ENCODE data around the gene UBXN11.

The UBXN11 gene

DNA sequence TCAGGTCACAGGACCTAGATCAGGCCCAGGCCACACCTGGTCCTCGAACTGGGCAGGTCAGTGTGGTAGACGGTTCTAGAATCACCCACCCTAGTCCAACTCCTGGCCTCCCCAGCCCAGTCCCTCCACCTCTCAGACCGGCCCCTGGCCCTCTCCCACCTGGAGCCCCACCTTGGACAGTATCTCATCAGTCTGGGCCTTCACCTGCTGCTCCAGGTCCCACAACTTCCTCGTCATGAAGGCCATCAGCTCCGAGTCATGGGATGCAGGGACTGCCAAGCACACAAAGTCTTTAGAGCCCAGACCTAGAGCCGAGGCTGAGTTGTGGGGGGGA is 8.7 kb downstream of the UBXN11 start:
- Histone ChIP-seq H3K9me2 (replicated peaks; ENCODE audit: low read depth, low read length) (no peaks in the 10 kb centered on the region), H3K9ac (ENCODE audit: low read depth, low read length, poor library complexity, severe bottlenecking) (no peak overlapping the region), H3K4me2 (ENCODE audit: low read depth, low read length, poor library complexity, severe bottlenecking) (no peak overlapping the region), H3K27me3 (ENCODE audit: insufficient read depth, low read length, poor library complexity, severe bottlenecking) (no peaks in the 10 kb centered on the region), H3K79me2 (ENCODE audit: insufficient read depth, low read length) (no peaks in the 10 kb centered on the region), H3K4me3 (ENCODE audit: low read length, poor library complexity, severe bottlenecking) (no peak overlapping the region), H3F3A (ENCODE audit: low read depth) (no peaks in the 10 kb centered on the region), H2AFZ (ENCODE audit: low read length) (no peak overlapping the region), H3K36me3 (ENCODE audit: insufficient read depth, low read length) (no peaks in the 10 kb centered on the region), H3K9me3 (ENCODE audit: insufficient read depth, low read depth, low read length) (no peaks in the 10 kb centered on the region), H3K4me1 (ENCODE audit: insufficient read depth, low read length, poor library complexity, severe bottlenecking) (peaks cover 19% of the 10 kb centered on the region), H4K20me1 (ENCODE audit: insufficient read depth, low read length, poor library complexity, severe bottlenecking) (no peaks in the 10 kb centered on the region)
- no peak for TF ChIP-seq EZH2phosphoT487 (IDR thresholded peaks at IDR 0.05; ENCODE audit: borderline replicate concordance)
- TF ChIP-seq CTCF (conservative IDR thresholded peaks at IDR 0.05; ENCODE audit: low read length): no peak

DNA sequence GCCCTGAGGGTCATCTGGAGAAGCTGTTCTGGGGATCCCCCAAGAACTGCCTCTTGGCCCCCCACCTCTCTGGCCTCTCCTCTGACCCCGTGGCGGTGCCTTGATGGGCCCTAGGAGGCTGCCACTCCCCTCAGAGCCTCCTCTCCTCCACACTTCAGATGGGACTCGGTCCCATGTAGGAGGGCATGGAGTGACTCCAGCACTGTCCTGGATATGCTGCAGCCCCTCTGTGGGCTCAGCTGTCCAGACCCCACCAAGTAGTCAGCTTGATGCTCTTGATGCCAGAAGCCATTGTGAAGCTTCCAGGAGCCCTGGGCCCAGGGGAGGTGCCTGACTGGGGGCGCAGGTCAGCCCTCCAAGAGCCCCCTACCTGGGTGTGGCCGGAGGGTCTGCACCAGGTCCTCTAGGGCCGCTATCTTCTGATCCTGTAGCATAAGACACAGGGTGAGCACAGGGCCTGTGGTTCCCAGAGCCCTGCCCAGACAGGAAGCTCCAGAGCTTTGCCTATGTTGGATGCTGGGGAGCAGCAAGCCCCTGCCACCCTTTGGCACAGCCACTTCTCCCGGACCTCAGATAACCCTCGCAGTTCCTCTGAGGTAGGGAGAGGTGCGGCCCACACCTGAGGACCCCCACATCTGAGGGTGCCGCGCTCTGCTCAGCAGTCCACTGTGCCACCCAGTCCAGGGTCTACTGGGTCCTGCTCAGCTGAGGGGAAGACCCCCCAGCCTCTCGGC is 9.2 kb downstream of the UBXN11 start:
- H3K4me1 ChIP-seq (ENCODE audit: insufficient read depth, low read length, poor library complexity, severe bottlenecking): peaks cover 19% of the 10 kb centered on the region
- TF ChIP-seq EZH2phosphoT487 (IDR thresholded peaks at IDR 0.05; ENCODE audit: borderline replicate concordance): no peak
- TF ChIP-seq CTCF (conservative IDR thresholded peaks at IDR 0.05; ENCODE audit: low read length): no peak
- H3K9me3 ChIP-seq (ENCODE audit: insufficient read depth, low read depth, low read length): no peaks in the 10 kb centered on the region
- no peaks in the 10 kb centered on the region for H3K9me2 ChIP-seq (replicated peaks; ENCODE audit: low read depth, low read length)
- no peaks in the 10 kb centered on the region for H3K27me3 ChIP-seq (ENCODE audit: insufficient read depth, low read length, poor library complexity, severe bottlenecking)
- H3F3A ChIP-seq (ENCODE audit: low read depth): no peaks in the 10 kb centered on the region
- H3K9ac ChIP-seq (ENCODE audit: low read depth, low read length, poor library complexity, severe bottlenecking): no peak overlapping the region
- H2AFZ ChIP-seq (ENCODE audit: low read length): no peak overlapping the region
- H3K4me3 ChIP-seq (ENCODE audit: low read length, poor library complexity, severe bottlenecking): no peak overlapping the region
- no peaks in the 10 kb centered on the region for H3K79me2 ChIP-seq (ENCODE audit: insufficient read depth, low read length)
- H4K20me1 ChIP-seq (ENCODE audit: insufficient read depth, low read length, poor library complexity, severe bottlenecking): no peaks in the 10 kb centered on the region
- no peaks in the 10 kb centered on the region for H3K36me3 ChIP-seq (ENCODE audit: insufficient read depth, low read length)
- no peak overlapping the region for H3K4me2 ChIP-seq (ENCODE audit: low read depth, low read length, poor library complexity, severe bottlenecking)

DNA sequence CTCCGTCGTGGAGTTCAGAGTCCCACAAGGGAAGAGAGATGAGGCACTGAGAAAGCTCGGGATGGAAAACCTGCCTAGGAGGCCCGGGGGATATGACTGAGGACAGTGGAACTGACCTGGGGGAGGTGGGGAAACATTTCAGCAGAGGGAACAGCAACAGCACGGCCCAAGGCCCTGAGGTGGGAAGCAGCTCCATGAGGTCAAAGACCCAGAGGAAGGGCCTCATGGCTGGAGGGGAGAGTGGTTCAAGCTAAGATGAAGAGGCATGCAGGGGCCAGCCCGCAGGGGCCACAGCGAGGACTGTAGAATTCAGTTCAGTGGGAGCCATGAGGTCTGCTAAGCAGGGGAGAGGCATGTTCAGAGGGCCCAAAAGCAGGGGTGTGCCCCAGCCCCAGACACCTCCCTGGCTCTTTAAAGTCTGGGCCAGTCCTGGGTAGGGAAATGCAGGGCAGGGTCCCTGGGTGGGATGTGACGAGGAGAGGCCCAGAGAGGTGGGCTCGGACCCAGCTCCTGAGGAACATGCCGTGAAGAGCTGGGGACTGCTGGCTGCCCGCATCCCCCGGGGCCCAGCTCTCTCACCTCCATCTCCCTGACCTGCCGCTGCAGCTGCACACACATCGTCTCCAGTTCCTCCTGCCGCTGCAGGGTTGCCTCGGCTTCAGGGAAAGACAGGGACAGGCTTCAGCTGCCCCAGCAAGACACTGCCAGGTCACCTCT is 9.9 kb downstream of the UBXN11 start:
- Histone ChIP-seq H3K27me3 (ENCODE audit: insufficient read depth, low read length, poor library complexity, severe bottlenecking) (no peaks in the 10 kb centered on the region), H3K4me1 (ENCODE audit: insufficient read depth, low read length, poor library complexity, severe bottlenecking) (peaks cover 25% of the 10 kb centered on the region), H3F3A (ENCODE audit: low read depth) (no peaks in the 10 kb centered on the region), H2AFZ (ENCODE audit: low read length) (no peak overlapping the region), H3K4me2 (ENCODE audit: low read depth, low read length, poor library complexity, severe bottlenecking) (no peak overlapping the region), H3K9me3 (ENCODE audit: insufficient read depth, low read depth, low read length) (no peaks in the 10 kb centered on the region), H3K9ac (ENCODE audit: low read depth, low read length, poor library complexity, severe bottlenecking) (no peak overlapping the region), H3K79me2 (ENCODE audit: insufficient read depth, low read length) (no peaks in the 10 kb centered on the region), H3K4me3 (ENCODE audit: low read length, poor library complexity, severe bottlenecking) (no peak overlapping the region), H4K20me1 (ENCODE audit: insufficient read depth, low read length, poor library complexity, severe bottlenecking) (no peaks in the 10 kb centered on the region), H3K36me3 (ENCODE audit: insufficient read depth, low read length) (no peaks in the 10 kb centered on the region), H3K9me2 (replicated peaks; ENCODE audit: low read depth, low read length) (no peaks in the 10 kb centered on the region)
- TF ChIP-seq CTCF (conservative IDR thresholded peaks at IDR 0.05; ENCODE audit: low read length) (no peak), EZH2phosphoT487 (IDR thresholded peaks at IDR 0.05; ENCODE audit: borderline replicate concordance) (no peak)

All from Loucy (cell line).